Kidney (tissue), 14 donors: ENCODE results near the gene ZNF747. TPM values are rescaled to one million over a fixed set of nuclear protein-coding genes. Genes with fewer than 3 reads are reported as not detected.

Experiments
- DNase-seq, 5 donors: peaks; one replicate each; pipeline ENCODE4 v3.0.0-alpha.2; 2013 to 2020
- FAIRE-seq: peaks from 2 replicates; lab custom pipeline; 2012; peaks lifted over from hg19 to GRCh38; lab: Jason Lieb, UNC
- H3K27ac ChIP-seq, 2 donors: one replicate each; pipeline ENCODE4 v1.7.0; 2013; ENCODE audit warnings: low read depth in 2 of 2, low read length in 2 of 2, inconsistent platforms in 1 of 2
- H3K27me3 ChIP-seq: one replicate; pipeline ENCODE4 v1.7.1; 2013; ENCODE audit warnings: low read length, inconsistent platforms; ENCODE audit not compliant: control insufficient read depth, insufficient read depth
- H3K36me3 ChIP-seq, 3 donors: one replicate each; pipeline versions ENCODE4 v1.7.0 to v1.7.1; 2013; ENCODE audit warnings: low read length in 3 of 3, control low read depth in 1 of 3, inconsistent platforms in 1 of 3; ENCODE audit not compliant: insufficient read depth in 3 of 3, control insufficient read depth in 2 of 3
- H3K4me1 ChIP-seq, 3 donors: one replicate each; pipeline versions ENCODE4 v1.7.0 to v1.7.1; 2013; ENCODE audit warnings: low read length in 3 of 3, inconsistent platforms in 1 of 3, low read depth in 1 of 3; ENCODE audit not compliant: control insufficient read depth in 2 of 3, insufficient read depth in 2 of 3
- H3K4me3 ChIP-seq, 3 donors: one replicate each; pipeline versions ENCODE4 v1.7.0 to v1.8.1; 2013; ENCODE audit warnings: low read length in 3 of 3, control low read depth in 1 of 3, inconsistent platforms in 1 of 3
- H3K9ac ChIP-seq, 3 donors: one replicate each; pipeline versions ENCODE4 v1.7.0 to v1.7.1; 2013; ENCODE audit warnings: low read length in 3 of 3, control low read depth in 1 of 3, inconsistent platforms in 1 of 3
- H3K9me3 ChIP-seq, 3 donors: one replicate each; pipeline versions ENCODE4 v1.7.0 to v1.7.1; 2013; ENCODE audit warnings: low read length in 3 of 3, control low read depth in 1 of 3, inconsistent platforms in 1 of 3; ENCODE audit not compliant: control insufficient read depth in 2 of 3, insufficient read depth in 1 of 3
- intact Hi-C: fragments of 100-400 bp; cut with DNase I; formaldehyde crosslinking; loops from one replicate; pipeline ENCODE4 v1.11.1; 2022
- polyA plus RNA-seq: library from polyadenylated mRNA; stranded (reverse); fragments of 350-450 nt; fragmentation: Illumina TruSeq; extraction: RNeasy Lipid Tissue Mini Kit (QIAGEN cat#74804); gene quantifications from one replicate; pipeline ENCODE4 v1.2.3, GENCODE V29; 2014; ENCODE audit warnings: low read depth, low replicate concordance; ENCODE audit not compliant: insufficient read depth
- total RNA-seq: library from RNA; stranded (reverse); fragmentation: NEBNext Ultra II Directional; extraction: Animal tissue kit (Norgen Biotek cat#: 25700); gene quantifications from one replicate; pipeline ENCODE4 v1.2.1, GENCODE V29; 2021
- TF ChIP-seq, protein P1 (sequence below): IDR thresholded peaks from 3 replicates; pipeline ENCODE4 v1.5.1; 2012; ENCODE audit warnings: mild to moderate bottlenecking, moderate library complexity, borderline replicate concordance; ENCODE audit not compliant: insufficient read depth; ENCODE audit errors: extremely low read depth
- donor health status: control.
- donor health status: control.
- donor health status: control.
- donor health status: control.
- donor health status: control.
- donor health status: DM: yes; HTN: yes; CAD: no.
- donor health status: Normal renal cell carcinoma (clear cell type).

Gene ZNF747
- total and polyA plus RNA-seq, 2 donors from 2014 or later: 10.1 to 11.6 TPM

- H3K9me3 ChIP-seq: no peaks in the 10 kb centered on the region
- H3K27ac ChIP-seq: no peak overlapping the region
- DNase-seq: no peak
- H3K27me3 ChIP-seq: no peaks in the 10 kb centered on the region
- H3K36me3 ChIP-seq: no peaks in the 10 kb centered on the region
- FAIRE-seq: no peak
- TF ChIP-seq, protein P1, sequence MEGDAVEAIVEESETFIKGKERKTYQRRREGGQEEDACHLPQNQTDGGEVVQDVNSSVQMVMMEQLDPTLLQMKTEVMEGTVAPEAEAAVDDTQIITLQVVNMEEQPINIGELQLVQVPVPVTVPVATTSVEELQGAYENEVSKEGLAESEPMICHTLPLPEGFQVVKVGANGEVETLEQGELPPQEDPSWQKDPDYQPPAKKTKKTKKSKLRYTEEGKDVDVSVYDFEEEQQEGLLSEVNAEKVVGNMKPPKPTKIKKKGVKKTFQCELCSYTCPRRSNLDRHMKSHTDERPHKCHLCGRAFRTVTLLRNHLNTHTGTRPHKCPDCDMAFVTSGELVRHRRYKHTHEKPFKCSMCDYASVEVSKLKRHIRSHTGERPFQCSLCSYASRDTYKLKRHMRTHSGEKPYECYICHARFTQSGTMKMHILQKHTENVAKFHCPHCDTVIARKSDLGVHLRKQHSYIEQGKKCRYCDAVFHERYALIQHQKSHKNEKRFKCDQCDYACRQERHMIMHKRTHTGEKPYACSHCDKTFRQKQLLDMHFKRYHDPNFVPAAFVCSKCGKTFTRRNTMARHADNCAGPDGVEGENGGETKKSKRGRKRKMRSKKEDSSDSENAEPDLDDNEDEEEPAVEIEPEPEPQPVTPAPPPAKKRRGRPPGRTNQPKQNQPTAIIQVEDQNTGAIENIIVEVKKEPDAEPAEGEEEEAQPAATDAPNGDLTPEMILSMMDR: no peak
- no peak overlapping the region for H3K4me3 ChIP-seq
- intact Hi-C loops: no loop called here
- no peaks in the 10 kb centered on the region for H3K4me1 ChIP-seq
- H3K9ac ChIP-seq: no peak overlapping the region
Observed at GRCh38 chr16:30488764-30489605, 45.7 kb downstream of the ZNF747 start.

DNA sequence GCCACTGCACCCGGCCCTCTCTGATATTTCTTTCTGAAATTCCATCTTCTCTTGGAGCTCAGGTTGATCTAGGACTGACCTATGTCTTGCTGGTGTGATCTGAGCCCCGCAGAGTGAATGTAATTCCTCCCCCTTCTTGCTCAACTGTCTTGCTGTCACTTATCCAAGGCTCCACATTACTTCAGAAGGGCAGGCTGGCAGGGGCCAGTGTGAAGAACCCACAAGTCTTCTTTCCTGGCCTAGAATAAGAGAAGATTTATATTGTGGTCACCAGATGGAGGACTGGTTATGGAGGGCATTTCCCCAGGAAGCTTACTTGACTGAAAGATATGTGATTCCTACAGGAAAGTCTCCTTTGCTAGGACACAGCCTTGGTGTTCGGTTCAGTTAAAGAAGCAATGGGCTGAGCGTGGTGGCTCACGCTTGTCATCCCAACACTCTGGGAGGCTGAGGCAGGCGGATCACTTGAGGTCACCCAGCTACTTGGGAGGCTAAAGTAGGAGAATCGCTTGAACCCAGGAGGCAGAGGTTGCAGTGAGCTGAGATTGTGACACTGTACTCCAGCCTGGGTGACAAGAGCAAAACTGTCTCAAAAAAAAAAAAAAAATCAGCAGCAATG is 48.7 kb downstream of the ZNF747 start:
- intact Hi-C loops: no loop called here
- no peak for FAIRE-seq

DNA sequence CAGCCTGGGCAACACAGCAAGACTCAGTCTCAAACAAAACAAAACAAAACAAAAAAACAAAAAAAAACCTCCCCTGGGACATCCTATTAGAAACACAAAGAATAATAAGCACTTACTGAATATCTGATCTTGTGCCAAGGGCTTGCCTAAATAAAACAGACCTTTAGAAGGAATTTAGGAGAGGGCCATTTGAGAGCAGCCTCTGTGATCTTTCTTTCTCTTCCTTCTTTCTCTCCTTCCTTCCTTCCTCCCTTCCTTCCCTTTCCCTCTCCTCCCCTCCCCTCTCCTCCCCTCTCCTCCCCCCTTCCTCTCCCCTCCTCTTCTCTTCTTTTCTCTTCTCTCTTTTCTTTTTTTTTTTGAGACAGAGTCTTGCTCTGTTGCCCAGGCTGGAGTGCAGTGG is 49.8 kb downstream of the ZNF747 start:
- FAIRE-seq: no peak
- intact Hi-C loops: no loop called here
- H3K9ac ChIP-seq: no peak overlapping the region
- no peaks in the 10 kb centered on the region for H3K4me1 ChIP-seq
- H3K27ac ChIP-seq: no peak overlapping the region
- H3K36me3 ChIP-seq: no peaks in the 10 kb centered on the region
- H3K4me3 ChIP-seq: no peak overlapping the region
- no peaks in the 10 kb centered on the region for H3K9me3 ChIP-seq
- no peak for DNase-seq
- TF ChIP-seq, protein P1: no peak
- no peaks in the 10 kb centered on the region for H3K27me3 ChIP-seq

More for the DNA sequence above, 48.7 kb downstream of the ZNF747 start:
- TF ChIP-seq, protein P1: no peak
- no peaks in the 10 kb centered on the region for H3K9me3 ChIP-seq
- no peaks in the 10 kb centered on the region for H3K27me3 ChIP-seq
- H3K4me1 ChIP-seq: no peaks in the 10 kb centered on the region
- DNase-seq: peak in 2 of 5 donors; percentile 30 to 38
- no peak overlapping the region for H3K9ac ChIP-seq
- no peaks in the 10 kb centered on the region for H3K36me3 ChIP-seq
- no peak overlapping the region for H3K27ac ChIP-seq
- no peak overlapping the region for H3K4me3 ChIP-seq
